Measurements from ENCODE around the gene RRM2. TPM values are rescaled to one million over a fixed set of nuclear protein-coding genes. Genes with fewer than 3 reads are reported as not detected.

Gene RRM2
- polyA plus RNA-seq, 1 donor from 2014 or later, result 0.57 TPM

GRCh38 chr2:10139536-10139935 is 17.0 kb downstream of the RRM2 start:
- no peaks in the 10 kb centered on the region for H3K9me2 ChIP-seq (ENCODE audit: insufficient read depth, low read length)
- no peak overlapping the region for H3K4me2 ChIP-seq (ENCODE audit: low read length)
- no peaks in the 10 kb centered on the region for H3K27me3 ChIP-seq (ENCODE audit: insufficient read depth, low read depth, low read length)
- no peaks in the 10 kb centered on the region for H3K36me3 ChIP-seq (ENCODE audit: insufficient read depth, low read length)
- H3K27ac ChIP-seq (ENCODE audit: low read length), result no peak overlapping the region
- no peaks in the 10 kb centered on the region for H3K79me2 ChIP-seq (replicated peaks; ENCODE audit: insufficient read depth, low read length)
- TF ChIP-seq, protein P1, sequence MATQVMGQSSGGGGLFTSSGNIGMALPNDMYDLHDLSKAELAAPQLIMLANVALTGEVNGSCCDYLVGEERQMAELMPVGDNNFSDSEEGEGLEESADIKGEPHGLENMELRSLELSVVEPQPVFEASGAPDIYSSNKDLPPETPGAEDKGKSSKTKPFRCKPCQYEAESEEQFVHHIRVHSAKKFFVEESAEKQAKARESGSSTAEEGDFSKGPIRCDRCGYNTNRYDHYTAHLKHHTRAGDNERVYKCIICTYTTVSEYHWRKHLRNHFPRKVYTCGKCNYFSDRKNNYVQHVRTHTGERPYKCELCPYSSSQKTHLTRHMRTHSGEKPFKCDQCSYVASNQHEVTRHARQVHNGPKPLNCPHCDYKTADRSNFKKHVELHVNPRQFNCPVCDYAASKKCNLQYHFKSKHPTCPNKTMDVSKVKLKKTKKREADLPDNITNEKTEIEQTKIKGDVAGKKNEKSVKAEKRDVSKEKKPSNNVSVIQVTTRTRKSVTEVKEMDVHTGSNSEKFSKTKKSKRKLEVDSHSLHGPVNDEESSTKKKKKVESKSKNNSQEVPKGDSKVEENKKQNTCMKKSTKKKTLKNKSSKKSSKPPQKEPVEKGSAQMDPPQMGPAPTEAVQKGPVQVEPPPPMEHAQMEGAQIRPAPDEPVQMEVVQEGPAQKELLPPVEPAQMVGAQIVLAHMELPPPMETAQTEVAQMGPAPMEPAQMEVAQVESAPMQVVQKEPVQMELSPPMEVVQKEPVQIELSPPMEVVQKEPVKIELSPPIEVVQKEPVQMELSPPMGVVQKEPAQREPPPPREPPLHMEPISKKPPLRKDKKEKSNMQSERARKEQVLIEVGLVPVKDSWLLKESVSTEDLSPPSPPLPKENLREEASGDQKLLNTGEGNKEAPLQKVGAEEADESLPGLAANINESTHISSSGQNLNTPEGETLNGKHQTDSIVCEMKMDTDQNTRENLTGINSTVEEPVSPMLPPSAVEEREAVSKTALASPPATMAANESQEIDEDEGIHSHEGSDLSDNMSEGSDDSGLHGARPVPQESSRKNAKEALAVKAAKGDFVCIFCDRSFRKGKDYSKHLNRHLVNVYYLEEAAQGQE (IDR thresholded peaks at IDR 0.05; ENCODE audit: borderline replicate concordance), result no peak
- TF ChIP-seq, protein P2, sequence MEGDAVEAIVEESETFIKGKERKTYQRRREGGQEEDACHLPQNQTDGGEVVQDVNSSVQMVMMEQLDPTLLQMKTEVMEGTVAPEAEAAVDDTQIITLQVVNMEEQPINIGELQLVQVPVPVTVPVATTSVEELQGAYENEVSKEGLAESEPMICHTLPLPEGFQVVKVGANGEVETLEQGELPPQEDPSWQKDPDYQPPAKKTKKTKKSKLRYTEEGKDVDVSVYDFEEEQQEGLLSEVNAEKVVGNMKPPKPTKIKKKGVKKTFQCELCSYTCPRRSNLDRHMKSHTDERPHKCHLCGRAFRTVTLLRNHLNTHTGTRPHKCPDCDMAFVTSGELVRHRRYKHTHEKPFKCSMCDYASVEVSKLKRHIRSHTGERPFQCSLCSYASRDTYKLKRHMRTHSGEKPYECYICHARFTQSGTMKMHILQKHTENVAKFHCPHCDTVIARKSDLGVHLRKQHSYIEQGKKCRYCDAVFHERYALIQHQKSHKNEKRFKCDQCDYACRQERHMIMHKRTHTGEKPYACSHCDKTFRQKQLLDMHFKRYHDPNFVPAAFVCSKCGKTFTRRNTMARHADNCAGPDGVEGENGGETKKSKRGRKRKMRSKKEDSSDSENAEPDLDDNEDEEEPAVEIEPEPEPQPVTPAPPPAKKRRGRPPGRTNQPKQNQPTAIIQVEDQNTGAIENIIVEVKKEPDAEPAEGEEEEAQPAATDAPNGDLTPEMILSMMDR (IDR thresholded peaks at IDR 0.05; ENCODE audit: poor library complexity, severe bottlenecking), result no peak
- TF ChIP-seq EZH2 (IDR thresholded peaks at IDR 0.05; ENCODE audit: borderline replicate concordance, insufficient read depth, low read length, poor library complexity, severe bottlenecking), result no peak
- no peaks in the 10 kb centered on the region for H3K9me3 ChIP-seq (ENCODE audit: low read length)
- H2AFZ ChIP-seq (ENCODE audit: low read depth, low read length), result no peak overlapping the region
- no peaks in the 10 kb centered on the region for H4K20me1 ChIP-seq (ENCODE audit: insufficient read depth)
- H3K4me3 ChIP-seq (ENCODE audit: low read length), result no peak overlapping the region
- H3K9ac ChIP-seq (ENCODE audit: low read length), result no peak overlapping the region
- H3F3A ChIP-seq (ENCODE audit: insufficient read depth, low read length, poor library complexity, severe bottlenecking), result no peaks in the 10 kb centered on the region

DNA sequence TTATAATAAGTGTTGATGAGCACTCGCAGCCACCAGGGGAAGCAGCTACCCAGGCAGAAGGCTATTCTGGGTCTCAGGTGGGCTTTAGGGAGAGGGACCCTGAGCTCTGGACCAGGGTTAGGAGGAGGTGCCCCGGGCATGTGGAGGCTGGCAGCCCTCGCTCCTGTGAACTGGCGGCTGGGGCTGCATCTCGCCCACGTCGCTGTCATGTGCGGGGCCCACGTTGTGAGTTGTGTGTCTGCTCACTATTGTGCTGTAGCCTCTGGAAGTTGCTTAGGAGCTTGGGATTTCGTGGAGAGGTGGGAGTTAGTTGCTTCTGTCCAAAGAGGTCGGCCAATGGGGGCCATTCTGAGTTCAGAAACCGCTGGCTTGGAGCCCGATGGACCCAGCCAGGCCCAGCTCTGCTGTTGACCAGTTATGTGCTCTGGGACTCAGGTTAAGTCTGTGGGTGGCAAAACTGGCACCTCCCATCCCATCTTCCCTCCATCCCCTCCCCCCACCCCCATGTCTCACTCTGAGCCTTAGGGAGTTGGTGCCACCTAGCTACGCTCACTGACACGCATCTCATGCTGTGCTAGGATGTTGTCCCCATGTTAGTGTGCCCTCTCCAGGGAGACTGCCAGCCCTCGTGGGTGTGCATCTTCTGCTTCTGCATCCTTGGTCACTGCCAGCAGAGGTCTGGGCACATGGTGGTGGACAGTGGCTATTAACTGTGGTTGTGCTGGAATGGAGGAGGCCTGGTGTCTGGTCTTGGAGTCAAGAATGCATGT is 18.5 kb downstream of the RRM2 start:
- Histone ChIP-seq H3K36me3 (ENCODE audit: insufficient read depth, low read length) (no peaks in the 10 kb centered on the region), H3K4me3 (ENCODE audit: low read length) (no peak overlapping the region), H2AFZ (ENCODE audit: low read depth, low read length) (no peak overlapping the region), H3K9ac (ENCODE audit: low read length) (no peak overlapping the region), H3K9me3 (ENCODE audit: low read length) (no peaks in the 10 kb centered on the region), H3K9me2 (ENCODE audit: insufficient read depth, low read length) (no peaks in the 10 kb centered on the region), H3K4me2 (ENCODE audit: low read length) (no peak overlapping the region), H3F3A (ENCODE audit: insufficient read depth, low read length, poor library complexity, severe bottlenecking) (no peaks in the 10 kb centered on the region), H4K20me1 (ENCODE audit: insufficient read depth) (no peaks in the 10 kb centered on the region), H3K27me3 (ENCODE audit: insufficient read depth, low read depth, low read length) (no peaks in the 10 kb centered on the region), H3K79me2 (replicated peaks; ENCODE audit: insufficient read depth, low read length) (no peaks in the 10 kb centered on the region), H3K27ac (ENCODE audit: low read length) (no peak overlapping the region)
- peak; percentile 13 for TF ChIP-seq SMC3 (conservative IDR thresholded peaks at IDR 0.05; ENCODE audit: poor library complexity)
- TF ChIP-seq EP300 (conservative IDR thresholded peaks at IDR 0.05; ENCODE audit: poor library complexity, severe bottlenecking), result no peak
- peak; percentile 34 for TF ChIP-seq RAD21 (conservative IDR thresholded peaks at IDR 0.05)
- TF ChIP-seq, protein P2 (IDR thresholded peaks at IDR 0.05; ENCODE audit: poor library complexity, severe bottlenecking), result peak; percentile 31
- TF ChIP-seq, protein P1 (IDR thresholded peaks at IDR 0.05; ENCODE audit: borderline replicate concordance), result no peak

All from neural cell (in vitro differentiated cells).